LHCN-M2 (cell line): ENCODE results near the gene TNRC6B. TPM values are rescaled to one million over a fixed set of nuclear protein-coding genes. Genes with fewer than 3 reads are reported as not detected.

Experiments
- DNase-seq: peaks from one replicate; pipeline ENCODE4 v3.0.0-alpha.2; 2012; ENCODE audit warnings: low read depth
- total RNA-seq: library from RNA; depleted of rRNA; stranded (reverse); fragments of >200 nt; gene quantifications from 2 replicates; pipeline ENCODE4 v1.2.3, GENCODE V29; 2014

Gene TNRC6B
- total RNA-seq, 1 experiment from 2014 or later, result 18.0 TPM

DNA sequence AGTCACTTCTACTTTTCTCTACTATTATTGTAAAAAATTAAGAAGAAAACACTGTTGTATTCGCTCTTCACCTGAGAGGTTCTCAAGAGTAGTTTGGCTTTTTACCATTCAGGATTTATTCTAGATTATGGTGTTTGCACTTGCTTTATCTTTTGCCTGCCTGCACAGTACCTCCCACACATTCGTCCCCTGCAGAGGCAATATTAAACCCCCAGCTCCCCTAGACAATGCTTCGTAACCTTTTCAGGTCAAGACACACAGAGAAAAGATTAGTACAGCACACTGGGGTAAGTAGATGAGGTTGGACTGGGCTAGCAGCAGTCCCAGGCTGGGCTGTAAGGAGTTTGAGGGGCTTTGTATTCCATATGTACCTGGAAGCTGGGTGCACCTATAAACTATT is 62.4 kb downstream of the TNRC6B start:
- no peak for DNase-seq

GRCh38 chr22:40240686-40241085 is 63.0 kb downstream of the TNRC6B start:
- no peak for DNase-seq

DNA sequence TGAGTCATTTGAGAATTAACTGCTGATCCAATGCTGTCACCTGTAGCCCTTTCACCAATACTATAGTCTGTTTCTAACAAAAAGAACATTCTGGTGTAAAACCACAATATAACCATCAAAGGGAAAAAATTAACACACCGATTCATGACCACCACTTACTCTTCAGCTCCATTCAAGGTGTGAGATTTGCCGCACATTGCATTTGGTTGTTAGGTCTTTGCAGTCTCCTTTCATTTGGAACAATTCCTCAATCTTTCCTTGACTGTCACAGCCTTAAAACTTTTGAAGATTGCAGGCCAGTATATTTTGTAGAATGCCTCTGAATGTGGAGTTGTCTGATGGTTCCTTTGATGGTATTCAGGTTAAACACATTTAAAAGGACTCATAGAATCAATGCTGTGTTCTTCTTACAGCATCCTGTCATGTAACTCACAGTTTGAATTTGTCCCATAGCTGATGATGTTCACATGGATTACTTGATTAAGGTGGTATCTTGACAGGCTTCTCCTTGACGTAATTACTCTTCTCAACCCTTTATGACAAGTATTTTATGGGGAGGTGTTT is 63.6 kb downstream of the TNRC6B start:
- DNase-seq, result no peak

- DNase-seq, result no peak
Observed at GRCh38 chr22:40243891-40244290, 66.2 kb downstream of the TNRC6B start.

- no peak for DNase-seq
Observed at GRCh38 chr22:40244586-40244985, 66.9 kb downstream of the TNRC6B start.

DNA sequence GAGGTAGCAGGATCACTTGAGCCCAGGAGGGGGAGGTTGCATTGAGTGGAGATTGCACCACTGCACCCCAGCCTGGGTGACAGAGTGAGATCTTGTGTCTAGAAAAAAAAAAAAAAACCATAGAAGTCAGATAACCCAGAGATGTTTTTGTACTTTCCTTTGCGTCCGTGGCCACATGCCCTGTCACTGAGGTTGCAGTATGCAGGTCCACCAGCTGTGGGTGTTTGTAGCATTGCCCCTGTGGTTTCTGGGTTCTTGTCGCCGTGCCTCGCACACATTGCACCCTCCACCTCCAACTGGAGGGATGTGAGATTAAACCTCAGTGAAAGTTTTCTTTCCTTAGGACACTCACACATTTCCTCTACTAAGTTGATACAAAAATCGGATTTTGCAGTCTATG is 70.3 kb downstream of the TNRC6B start:
- DNase-seq, result no peak

GRCh38 chr22:40249286-40249685 is 71.6 kb downstream of the TNRC6B start:
- DNase-seq, result no peak

DNA sequence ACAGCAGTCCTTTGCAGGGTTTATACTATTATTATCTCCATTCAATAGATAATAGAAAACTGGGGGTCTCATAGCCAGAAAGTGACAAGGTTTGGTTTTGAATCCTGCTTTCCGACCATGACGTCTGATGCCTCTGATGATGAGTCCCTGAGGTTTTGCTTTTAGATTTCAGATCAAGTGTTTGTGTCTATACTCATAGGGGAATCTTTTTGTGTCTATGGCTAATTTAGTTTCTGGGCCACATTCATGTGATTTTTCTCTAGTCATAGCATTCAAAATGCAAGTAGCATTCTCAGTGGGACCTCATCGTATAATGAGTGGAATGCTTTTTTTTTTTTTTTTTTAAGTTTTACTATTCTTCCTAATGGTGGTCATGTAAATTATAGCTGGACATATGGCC is 72.9 kb downstream of the TNRC6B start:
- DNase-seq, result no peak

GRCh38 chr22:40251106-40251505 is 73.4 kb downstream of the TNRC6B start:
- no peak for DNase-seq

GRCh38 chr22:40252146-40252545 is 74.4 kb downstream of the TNRC6B start:
- DNase-seq, result no peak

DNA sequence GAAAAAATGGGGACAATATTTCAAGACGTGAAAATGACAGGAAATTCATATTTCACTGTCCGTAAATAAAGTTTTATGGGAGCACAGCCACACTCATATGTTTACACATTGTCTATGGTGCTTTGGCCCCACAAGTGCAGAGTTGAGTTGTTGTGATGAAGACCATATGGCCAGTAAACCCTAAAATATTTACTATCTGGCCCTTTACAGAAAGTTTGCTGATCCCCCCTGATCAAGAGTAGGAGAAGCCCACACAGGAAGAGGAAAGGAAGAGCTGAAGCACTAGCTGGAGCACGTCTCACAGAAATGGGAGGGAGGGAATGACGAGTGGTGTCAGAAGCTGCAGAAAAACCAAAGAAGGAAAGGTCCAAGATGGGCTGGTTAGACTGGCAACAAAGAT is 78.8 kb downstream of the TNRC6B start:
- no peak for DNase-seq

- DNase-seq, result no peak
Observed at GRCh38 chr22:40258017-40258416, 80.3 kb downstream of the TNRC6B start.

- DNase-seq, result peak; percentile 66
Observed at GRCh38 chr22:40258501-40258915, 80.8 kb downstream of the TNRC6B start.

GRCh38 chr22:40261783-40262182 is 84.1 kb downstream of the TNRC6B start:
- DNase-seq, result no peak

DNA sequence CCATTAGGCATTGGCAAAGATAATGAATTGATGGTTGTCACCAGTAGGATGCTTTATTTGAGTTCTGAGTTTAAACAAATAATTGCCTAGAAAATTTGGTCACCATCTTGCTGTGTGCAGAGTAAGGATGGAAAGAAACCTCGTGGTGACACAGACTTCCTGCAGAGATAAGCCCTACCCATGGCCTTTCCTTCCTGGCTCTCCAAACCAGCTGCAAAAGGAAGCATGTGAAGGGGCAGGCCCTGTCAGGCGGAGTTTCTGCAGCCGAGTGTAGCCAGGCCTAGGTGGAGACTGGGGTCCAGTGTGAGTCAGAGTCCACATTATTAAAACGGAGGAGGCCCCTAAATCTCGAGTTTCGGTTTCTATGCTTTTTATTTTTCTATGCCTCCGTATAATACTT is 85.5 kb downstream of the TNRC6B start:
- DNase-seq, result no peak

DNA sequence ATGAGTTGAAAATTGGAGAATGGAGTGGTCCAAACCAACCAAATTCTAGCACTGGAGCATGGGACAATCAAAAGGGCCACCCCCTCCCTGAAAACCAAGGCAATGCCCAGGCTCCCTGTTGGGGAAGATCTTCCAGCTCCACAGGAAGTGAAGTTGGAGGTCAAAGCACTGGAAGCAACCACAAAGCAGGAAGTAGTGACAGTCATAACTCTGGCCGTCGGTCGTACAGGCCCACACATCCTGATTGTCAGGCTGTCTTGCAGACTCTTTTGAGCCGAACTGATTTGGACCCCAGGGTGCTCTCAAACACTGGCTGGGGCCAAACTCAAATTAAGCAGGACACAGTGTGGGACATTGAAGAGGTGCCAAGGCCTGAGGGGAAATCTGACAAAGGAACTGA is 88.1 kb downstream of the TNRC6B start:
- DNase-seq, result no peak

DNA sequence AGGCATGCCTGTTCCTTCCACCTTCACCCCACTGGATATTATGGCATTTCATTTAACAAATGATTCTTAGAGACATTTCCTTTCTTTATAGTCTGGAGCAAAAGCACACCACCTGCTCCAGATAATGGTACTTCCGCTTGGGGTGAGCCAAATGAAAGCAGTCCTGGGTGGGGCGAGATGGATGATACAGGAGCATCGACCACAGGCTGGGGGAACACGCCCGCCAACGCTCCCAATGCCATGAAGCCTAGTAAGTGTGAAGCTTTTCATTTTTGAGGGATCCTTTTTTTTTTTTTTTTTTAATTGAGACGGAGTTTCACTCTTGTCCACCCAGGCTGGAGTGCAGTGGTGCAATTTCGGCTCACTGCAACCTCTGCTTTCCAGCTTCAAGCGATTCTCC is 92.3 kb downstream of the TNRC6B start:
- no peak for DNase-seq

GRCh38 chr22:40270748-40271373 is 93.1 kb downstream of the TNRC6B start:
- DNase-seq, result no peak

DNA sequence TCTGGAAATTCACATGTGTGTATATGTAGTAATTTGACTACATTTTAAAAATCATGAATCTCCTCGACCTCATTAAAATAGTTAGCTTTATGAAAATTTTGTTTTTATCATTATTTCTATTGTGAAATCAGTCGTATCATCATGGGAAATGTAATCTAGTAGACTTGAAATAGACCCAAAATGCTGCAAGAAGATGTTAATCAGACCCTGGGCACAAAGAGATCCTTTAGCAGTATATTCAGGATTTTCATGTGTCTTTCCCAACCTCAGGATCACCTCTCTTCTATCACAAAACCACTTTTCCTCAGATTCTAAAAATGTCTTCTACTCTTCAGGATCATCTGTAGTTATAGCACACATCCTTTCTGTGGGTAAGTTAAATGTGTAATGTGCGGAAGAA is 93.7 kb downstream of the TNRC6B start:
- no peak for DNase-seq

- DNase-seq, result no peak
Observed at GRCh38 chr22:40273319-40273718, 95.6 kb downstream of the TNRC6B start.

DNA sequence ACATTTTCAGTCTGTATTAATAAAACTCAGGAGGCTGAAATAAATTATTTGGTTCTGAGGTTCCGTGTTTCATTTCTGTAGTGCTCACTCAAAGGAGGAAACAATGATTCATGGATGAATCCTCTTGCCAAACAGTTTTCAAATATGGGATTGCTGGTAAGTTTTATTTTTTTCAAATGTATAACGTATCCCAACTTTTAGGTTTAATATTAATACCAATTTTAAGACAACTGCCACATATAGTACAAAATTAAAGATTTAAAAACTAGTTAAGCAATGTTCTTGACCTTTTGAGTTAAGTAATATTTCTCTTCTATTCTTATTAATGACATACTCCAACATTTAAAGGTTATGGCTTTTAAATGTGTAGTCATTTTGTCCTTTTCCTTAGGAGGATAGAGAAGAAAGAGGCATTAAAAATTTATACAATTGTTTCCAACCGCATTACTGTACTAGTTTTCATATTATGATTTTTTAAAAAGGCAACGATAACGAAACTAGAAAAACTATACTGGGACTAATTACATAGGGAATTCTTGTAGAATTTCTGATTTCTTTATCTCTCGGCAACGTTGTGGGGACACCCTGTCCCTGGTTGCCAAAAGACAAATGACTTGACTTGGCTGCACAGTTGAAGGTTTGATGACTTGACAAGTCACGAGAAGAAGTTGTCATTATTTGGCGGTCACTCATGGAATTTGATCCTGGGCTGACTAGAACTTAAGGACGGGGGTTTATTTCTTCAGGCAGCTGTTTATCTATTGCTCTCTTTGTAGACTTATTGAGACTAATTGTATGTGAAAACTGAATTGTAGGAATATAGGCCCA is 99.5 kb downstream of the TNRC6B start:
- peak; percentile 76 for DNase-seq

GRCh38 chr22:40279017-40279416 is 101.3 kb downstream of the TNRC6B start:
- no peak for DNase-seq

DNA sequence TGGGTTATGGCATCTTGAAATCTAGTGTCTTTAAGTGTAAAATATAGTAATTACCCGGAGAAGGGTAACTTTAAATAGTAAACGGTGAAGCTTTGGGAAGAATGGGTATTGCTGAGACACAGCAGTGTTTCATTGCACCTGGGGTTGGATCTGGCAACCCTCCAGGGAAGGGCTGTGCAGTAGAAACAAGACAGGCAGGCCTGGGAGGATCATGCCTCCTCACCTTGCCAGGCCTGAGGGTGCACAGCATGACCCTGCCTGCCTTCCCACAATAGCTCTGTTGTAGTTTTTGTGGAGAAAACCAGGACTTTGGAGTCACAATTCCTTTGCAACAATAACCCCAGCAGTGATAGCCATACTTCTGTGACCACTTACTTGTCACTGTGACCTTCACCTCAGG is 104.0 kb downstream of the TNRC6B start:
- no peak for DNase-seq
